ENCODE measurements around the gene ABCF2. TPM values are rescaled to one million over a fixed set of nuclear protein-coding genes. Genes with fewer than 3 reads are reported as not detected.

Gene ABCF2
- total RNA-seq = 10 to 100 TPM; 38.2 to 45.9 TPM

DNA sequence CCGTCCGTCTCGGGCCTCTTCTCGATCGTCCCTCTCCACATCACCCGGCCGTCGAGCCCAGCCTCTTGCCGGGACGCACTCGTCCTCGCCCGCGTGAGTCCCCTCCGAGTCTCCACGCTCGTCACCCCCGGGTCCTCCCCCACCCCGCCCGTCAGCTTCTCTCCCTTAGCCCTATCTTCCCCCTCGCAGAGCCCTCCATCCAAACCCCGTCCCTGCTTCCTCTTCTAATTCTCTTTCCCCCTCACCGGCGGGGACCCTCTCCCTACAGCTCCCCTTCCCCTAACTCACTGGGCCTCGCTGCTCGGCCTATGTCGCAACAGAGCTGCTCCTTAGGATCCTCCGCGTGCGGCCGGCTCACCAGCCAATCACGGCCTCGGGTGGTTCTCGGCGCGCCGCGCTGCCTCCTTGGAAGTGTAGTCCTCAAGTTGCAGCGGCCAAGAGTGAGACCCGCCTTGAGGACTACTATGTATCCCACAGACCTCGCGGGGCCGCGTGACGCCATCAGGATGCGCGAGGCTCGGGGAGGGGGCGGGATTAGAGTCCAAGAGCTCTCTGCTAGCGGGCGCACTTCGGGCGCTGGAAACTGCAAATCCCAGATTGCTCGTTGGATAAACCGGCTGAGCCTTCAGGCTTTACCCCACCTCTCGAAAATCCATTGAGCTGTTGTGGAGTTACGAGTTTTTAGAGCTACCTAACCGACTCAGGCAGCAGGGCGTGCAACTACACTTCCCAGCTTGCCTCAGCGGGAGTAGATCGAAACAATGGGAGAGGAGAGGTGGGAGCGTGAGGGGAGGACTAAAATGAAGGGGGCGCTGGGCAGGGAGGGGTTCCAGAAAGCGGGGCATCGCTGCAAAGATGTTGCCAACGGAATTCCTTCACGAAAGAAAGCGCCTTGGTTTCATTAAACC lies at the start of gene ABCF2:
Gene ABCF2, minus strand, starts transcription at position 331 of the 908 bp plus-strand sequence. CDS start 747 bp downstream, outside the sequence.
- Mint-ChIP-seq H3K4me3 (peak within 1 kb of the TSS; percentile 99), H3K27ac (peak within 1 kb of the TSS; percentile 97), H3K36me3 (ENCODE audit: low read depth) (peaks cover 31% of the 10 kb centered on the region), H3K27me3 (ENCODE audit: low read depth) (no peaks in the 10 kb centered on the region), H3K4me1 (ENCODE audit: low read depth) (peaks cover 43% of the 10 kb centered on the region), H3K9me3 (ENCODE audit: insufficient read depth) (no peaks in the 10 kb centered on the region)
- CTCF ChIA-PET = interaction anchor here (0.8 to 5.1 kb wide), 9 partner anchors 10 to 209 kb away, joined by 3 to 59 read pairs (median 7); no protein-coding TSS in a partner anchor
- ATAC-seq (peak; percentile 100), DNase-seq (peak; percentile 99)
- POLR2A ChIA-PET = interaction anchor here (0.8 to 1.6 kb wide), 9 partner anchors 9 to 115 kb away, joined by 3 to 11 read pairs (median 4); partner anchors contain the start of gene NUB1

DNA sequence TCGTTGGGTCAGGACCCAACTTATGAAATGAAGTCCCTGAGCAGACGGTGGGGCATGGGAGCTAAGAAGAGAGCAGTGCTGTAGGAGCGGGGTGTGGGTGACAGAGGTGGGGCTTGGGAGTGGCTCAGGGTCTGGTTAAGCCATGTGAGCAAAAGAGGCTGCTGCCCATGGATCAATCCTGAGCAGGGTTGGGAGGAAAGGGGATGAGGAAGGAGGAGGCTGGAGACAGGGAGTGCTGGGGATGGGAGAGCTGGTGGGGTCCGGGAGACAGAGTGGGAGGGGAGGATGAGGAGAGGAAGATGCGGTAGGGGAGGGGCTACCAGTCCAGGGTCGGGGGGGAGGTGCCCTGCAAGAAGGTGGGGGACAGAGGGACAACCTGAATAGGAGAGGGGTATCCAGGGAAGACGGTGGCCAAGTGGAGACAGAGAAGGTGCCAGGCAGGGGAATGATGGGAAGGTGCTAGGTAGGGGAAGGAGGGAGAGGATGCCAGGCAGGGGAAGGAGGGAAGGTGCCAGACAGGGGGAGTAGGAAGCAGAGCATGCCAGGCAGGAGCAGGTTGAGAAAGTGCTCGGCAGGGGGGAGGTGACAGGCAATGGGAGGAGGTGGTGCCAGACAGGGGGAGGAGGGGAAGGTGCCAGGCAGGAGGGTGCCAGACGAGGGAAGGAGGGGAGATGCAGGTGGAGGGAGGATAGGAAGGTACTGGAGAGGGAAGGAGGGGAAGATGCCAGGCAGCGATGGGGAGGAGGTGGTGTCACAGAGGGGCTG lies 49.0 kb upstream of the ABCF2 start:
- DNase-seq = no peak
- no peaks in the 10 kb centered on the region for H3K36me3 Mint-ChIP-seq (ENCODE audit: low read depth)
- no peak overlapping the region for H3K27ac Mint-ChIP-seq
- ATAC-seq = no peak
- ChIA-PET POLR2A (interaction anchor here (0.5 kb wide), 1 partner anchor 890 kb away, joined by 3 read pairs; no protein-coding TSS in a partner anchor), CTCF (no interaction called here)
- H3K4me1 Mint-ChIP-seq (ENCODE audit: low read depth) = peaks cover 19% of the 10 kb centered on the region
- no peaks in the 10 kb centered on the region for H3K9me3 Mint-ChIP-seq (ENCODE audit: insufficient read depth)
- H3K27me3 Mint-ChIP-seq (ENCODE audit: low read depth) = peaks cover 14% of the 10 kb centered on the region
- peak overlapping the region; percentile 20 for H3K4me3 Mint-ChIP-seq

DNA sequence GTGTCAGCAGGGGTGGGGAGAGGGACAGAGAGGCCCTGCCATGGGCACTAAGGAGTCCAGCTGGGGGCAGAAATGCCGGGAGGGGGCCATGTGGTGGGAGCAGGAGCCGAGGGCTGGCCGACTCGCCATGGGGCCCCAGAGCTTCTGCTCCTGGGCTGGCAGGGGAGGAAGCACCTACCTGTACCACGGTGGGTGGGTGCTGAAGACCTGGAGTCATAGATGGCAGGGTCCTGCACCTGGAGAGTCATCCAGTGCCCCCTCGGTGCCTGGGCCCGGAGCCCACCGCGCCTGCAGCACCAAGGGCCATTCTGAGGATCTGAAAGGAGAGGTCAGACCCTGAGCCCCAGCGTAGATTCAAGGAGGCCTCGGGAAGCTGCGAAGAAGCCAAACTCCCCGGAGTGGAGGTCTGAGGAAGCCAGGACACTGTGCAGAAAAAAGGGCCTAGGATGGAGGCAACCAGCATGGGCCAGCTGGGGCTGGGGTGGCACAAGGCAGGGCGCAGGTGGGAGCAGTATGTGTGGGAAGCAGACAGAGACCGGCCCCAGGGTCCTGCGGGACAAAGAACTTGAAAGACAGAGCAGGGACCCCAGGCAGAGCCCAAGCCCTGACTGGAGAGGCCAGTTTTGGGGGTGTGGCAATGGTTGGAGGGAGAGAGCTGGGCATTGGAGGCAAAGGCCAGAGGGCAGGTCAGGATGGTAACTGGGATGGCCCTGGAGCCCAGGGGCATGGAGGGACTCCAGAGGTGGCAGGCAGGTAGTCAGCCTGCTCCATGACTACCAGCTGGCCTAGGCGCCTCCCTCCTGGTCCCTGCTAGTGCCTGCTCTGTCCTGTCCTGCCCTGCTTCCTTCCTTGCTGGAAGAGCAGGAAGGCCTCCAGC lies 48.2 kb upstream of the ABCF2 start:
- CTCF ChIA-PET = no interaction called here
- H3K27ac Mint-ChIP-seq = no peak overlapping the region
- no peaks in the 10 kb centered on the region for H3K9me3 Mint-ChIP-seq (ENCODE audit: insufficient read depth)
- peaks cover 19% of the 10 kb centered on the region for H3K4me1 Mint-ChIP-seq (ENCODE audit: low read depth)
- H3K27me3 Mint-ChIP-seq (ENCODE audit: low read depth) = peaks cover 8% of the 10 kb centered on the region
- H3K36me3 Mint-ChIP-seq (ENCODE audit: low read depth) = no peaks in the 10 kb centered on the region
- POLR2A ChIA-PET = interaction anchor here (0.5 kb wide), 1 partner anchor 889 kb away, joined by 3 read pairs; no protein-coding TSS in a partner anchor
- DNase-seq (no peak), ATAC-seq (no peak)
- peak overlapping the region; percentile 32 for H3K4me3 Mint-ChIP-seq

DNA sequence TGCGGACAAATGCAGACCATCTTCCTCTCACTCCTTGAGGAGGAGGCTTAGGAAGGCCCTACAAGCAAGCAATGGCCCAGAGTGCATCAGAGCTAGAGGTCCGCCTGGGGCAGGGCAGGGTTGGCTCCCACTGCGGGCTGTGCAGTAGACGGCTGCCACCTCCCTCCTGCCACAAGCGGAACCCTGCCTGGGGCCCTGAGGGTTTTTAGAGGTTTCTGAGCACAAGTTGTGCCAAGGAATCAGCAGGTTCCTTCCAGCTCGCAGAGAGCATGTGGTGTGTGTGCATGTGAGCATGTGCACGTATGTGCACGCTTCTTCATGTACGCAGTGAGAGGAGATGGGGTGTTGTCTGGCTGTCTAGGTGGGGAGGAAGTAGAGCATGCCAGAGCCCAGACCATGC lies 47.4 kb upstream of the ABCF2 start:
- Mint-ChIP-seq H3K4me1 (ENCODE audit: low read depth) (peaks cover 19% of the 10 kb centered on the region), H3K9me3 (ENCODE audit: insufficient read depth) (no peaks in the 10 kb centered on the region), H3K27me3 (ENCODE audit: low read depth) (peaks cover 8% of the 10 kb centered on the region), H3K27ac (no peak overlapping the region), H3K36me3 (ENCODE audit: low read depth) (no peaks in the 10 kb centered on the region), H3K4me3 (no peak overlapping the region)
- ChIA-PET CTCF (no interaction called here), POLR2A (no interaction called here)
- no peak for DNase-seq
- no peak for ATAC-seq

- Mint-ChIP-seq H3K27me3 (ENCODE audit: low read depth) (peaks cover 8% of the 10 kb centered on the region), H3K4me1 (ENCODE audit: low read depth) (peaks cover 19% of the 10 kb centered on the region), H3K4me3 (no peak overlapping the region), H3K36me3 (ENCODE audit: low read depth) (no peaks in the 10 kb centered on the region), H3K9me3 (ENCODE audit: insufficient read depth) (no peaks in the 10 kb centered on the region), H3K27ac (no peak overlapping the region)
- ATAC-seq (no peak), DNase-seq (no peak)
- POLR2A ChIA-PET = no interaction called here
- CTCF ChIA-PET = interaction anchor here (1.0 kb wide), 1 partner anchor 30 kb away, joined by 4 read pairs; no protein-coding TSS in a partner anchor
Observed at GRCh38 chr7:151273651-151274390, 46.8 kb upstream of the ABCF2 start.

GRCh38 chr7:151272877-151273276 lies 45.9 kb upstream of the ABCF2 start:
- Mint-ChIP-seq H3K36me3 (ENCODE audit: low read depth) (no peaks in the 10 kb centered on the region), H3K4me3 (no peak overlapping the region), H3K9me3 (ENCODE audit: insufficient read depth) (no peaks in the 10 kb centered on the region), H3K4me1 (ENCODE audit: low read depth) (peaks cover 19% of the 10 kb centered on the region), H3K27ac (no peak overlapping the region), H3K27me3 (ENCODE audit: low read depth) (peaks cover 6% of the 10 kb centered on the region)
- ATAC-seq (no peak), DNase-seq (no peak)
- POLR2A ChIA-PET = no interaction called here
- CTCF ChIA-PET = interaction anchor here (1.0 kb wide), 1 partner anchor 29 kb away, joined by 4 read pairs; no protein-coding TSS in a partner anchor

DNA sequence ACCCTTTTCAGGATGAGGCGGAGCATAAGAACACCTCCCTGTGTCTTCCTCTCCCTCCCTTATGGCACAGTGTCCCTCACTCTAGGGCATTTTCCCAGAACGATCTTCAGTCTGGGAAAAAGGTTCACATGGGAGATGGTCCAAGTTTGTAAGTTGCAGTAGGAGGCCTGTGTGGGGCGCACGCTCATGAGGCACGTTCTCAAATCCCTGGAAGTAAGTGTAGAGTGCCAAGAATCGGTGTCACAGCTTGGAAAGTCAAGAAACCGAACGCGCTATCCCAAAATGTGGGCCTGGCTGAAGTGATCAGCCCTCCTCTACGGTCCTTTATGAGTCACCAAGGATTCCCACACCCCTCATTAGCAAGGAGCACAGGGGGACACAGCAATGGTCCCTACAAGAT lies 45.4 kb upstream of the ABCF2 start:
- ATAC-seq = no peak
- H3K9me3 Mint-ChIP-seq (ENCODE audit: insufficient read depth) = no peaks in the 10 kb centered on the region
- no peak overlapping the region for H3K4me3 Mint-ChIP-seq
- no peak overlapping the region for H3K27ac Mint-ChIP-seq
- no peak for DNase-seq
- H3K4me1 Mint-ChIP-seq (ENCODE audit: low read depth) = peaks cover 16% of the 10 kb centered on the region
- peaks cover 6% of the 10 kb centered on the region for H3K27me3 Mint-ChIP-seq (ENCODE audit: low read depth)
- no peaks in the 10 kb centered on the region for H3K36me3 Mint-ChIP-seq (ENCODE audit: low read depth)
- POLR2A ChIA-PET = no interaction called here
- CTCF ChIA-PET = no interaction called here

DNA sequence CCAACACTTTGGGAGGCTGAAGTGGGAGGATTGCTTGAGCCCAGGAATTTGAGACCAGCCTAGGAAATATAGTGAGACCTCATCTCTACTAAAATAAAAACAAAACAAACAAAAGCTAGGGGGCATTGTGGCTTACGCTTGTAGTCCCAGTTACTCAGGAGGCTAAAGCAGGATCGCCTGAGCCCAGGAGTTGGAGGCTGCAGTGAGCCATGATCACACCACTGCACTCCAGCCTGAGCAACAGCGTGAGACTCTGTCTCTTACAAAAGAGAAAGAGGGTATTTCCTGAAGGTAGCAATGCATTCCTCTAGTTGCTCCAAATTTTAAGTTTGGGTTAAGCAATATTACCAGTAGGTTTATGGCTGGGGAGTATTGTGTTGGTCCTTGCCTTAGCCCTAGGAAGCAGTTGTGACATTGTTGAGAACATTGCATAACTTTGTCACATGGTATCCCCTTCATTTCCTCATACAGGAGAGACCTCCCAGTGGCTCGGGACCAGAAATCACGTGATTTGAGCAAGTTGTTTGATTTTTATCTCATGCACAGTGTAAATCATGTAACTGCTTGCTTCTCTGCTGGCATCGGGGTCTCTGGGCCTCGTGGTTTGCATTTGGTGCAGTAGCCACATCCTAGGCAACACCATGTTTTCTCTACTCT lies 44.8 kb upstream of the ABCF2 start:
- ChIA-PET CTCF (no interaction called here), POLR2A (no interaction called here)
- H3K4me3 Mint-ChIP-seq = no peak overlapping the region
- no peak overlapping the region for H3K27ac Mint-ChIP-seq
- ATAC-seq (no peak), DNase-seq (peak; percentile 46)
- H3K36me3 Mint-ChIP-seq (ENCODE audit: low read depth) = no peaks in the 10 kb centered on the region
- H3K9me3 Mint-ChIP-seq (ENCODE audit: insufficient read depth) = no peaks in the 10 kb centered on the region
- peaks cover 12% of the 10 kb centered on the region for H3K4me1 Mint-ChIP-seq (ENCODE audit: low read depth)
- H3K27me3 Mint-ChIP-seq (ENCODE audit: low read depth) = peaks cover 4% of the 10 kb centered on the region

- H3K9me3 Mint-ChIP-seq (ENCODE audit: insufficient read depth) = no peaks in the 10 kb centered on the region
- no peak for DNase-seq
- ChIA-PET CTCF (interaction anchor here (2.0 kb wide), 1 partner anchor 25 kb away, joined by 6 read pairs; no protein-coding TSS in a partner anchor), POLR2A (no interaction called here)
- H3K27me3 Mint-ChIP-seq (ENCODE audit: low read depth) = no peaks in the 10 kb centered on the region
- H3K4me1 Mint-ChIP-seq (ENCODE audit: low read depth) = peaks cover 12% of the 10 kb centered on the region
- H3K4me3 Mint-ChIP-seq = no peak overlapping the region
- ATAC-seq = no peak
- no peak overlapping the region for H3K27ac Mint-ChIP-seq
- H3K36me3 Mint-ChIP-seq (ENCODE audit: low read depth) = no peaks in the 10 kb centered on the region
Observed at GRCh38 chr7:151269511-151269910, 42.5 kb upstream of the ABCF2 start.

GRCh38 chr7:151265351-151265931 lies 38.4 kb upstream of the ABCF2 start:
- Mint-ChIP-seq H3K4me1 (ENCODE audit: low read depth) (no peaks in the 10 kb centered on the region), H3K27me3 (ENCODE audit: low read depth) (peaks cover 5% of the 10 kb centered on the region), H3K27ac (no peak overlapping the region), H3K36me3 (ENCODE audit: low read depth) (no peaks in the 10 kb centered on the region), H3K9me3 (ENCODE audit: insufficient read depth) (no peaks in the 10 kb centered on the region), H3K4me3 (no peak overlapping the region)
- CTCF ChIA-PET = no interaction called here
- POLR2A ChIA-PET = no interaction called here
- ATAC-seq (no peak), DNase-seq (no peak)
